ENCODE data around the gene NADK2. TPM values are rescaled to one million over a fixed set of nuclear protein-coding genes. Genes with fewer than 3 reads are reported as not detected.

The NADK2 gene
- total RNA-seq, 4 donors from 2014 or later = 44.6 to 74.8 (median 59.5) TPM

GRCh38 chr5:36279054-36279698, 37.5 kb upstream of the NADK2 start:
- intact Hi-C loops (cut with DNase I) = no loop called here
- H3K27ac ChIP-seq (replicated peaks in 1 of 4) = no peak overlapping the region

GRCh38 chr5:36277521-36278176, 35.9 kb upstream of the NADK2 start:
- intact Hi-C loops (cut with DNase I) = no loop called here
- H3K27me3 ChIP-seq = no peaks in the 10 kb centered on the region
- no peak overlapping the region for H3K27ac ChIP-seq (replicated peaks in 1 of 4)
- H3K4me1 ChIP-seq = peaks cover 0 to 24% (median 9%) of the 10 kb centered on the region in 4 donors
- DNase-seq (ENCODE audit: extremely low spot score) = no peak
- H3K4me3 ChIP-seq = no peak overlapping the region
- no peaks in the 10 kb centered on the region for H3K9me3 ChIP-seq
- no peak for TF ChIP-seq POLR2A (IDR thresholded peaks at IDR 0.05; ENCODE audit: low read depth)
- no peak for TF ChIP-seq CTCF (IDR thresholded peaks at IDR 0.05)
- no peak for TF ChIP-seq EP300 (IDR thresholded peaks at IDR 0.05)
- TF ChIP-seq POLR2AphosphoS5 (IDR thresholded peaks at IDR 0.05) = no peak
- H3K36me3 ChIP-seq = no peaks in the 10 kb centered on the region
- 69% methylated on average over 5 of the region's 5 CpGs for WGBS

More at GRCh38 chr5:36279054-36279698, 37.5 kb upstream of the NADK2 start:
- Histone ChIP-seq H3K4me3 (no peak overlapping the region), H3K9me3 (no peaks in the 10 kb centered on the region), H3K4me1 (peaks cover 0 to 18% (median 7%) of the 10 kb centered on the region in 4 donors), H3K27me3 (no peaks in the 10 kb centered on the region), H3K36me3 (no peaks in the 10 kb centered on the region)
- no peak for TF ChIP-seq POLR2A (IDR thresholded peaks at IDR 0.05; ENCODE audit: low read depth)
- TF ChIP-seq EP300 (IDR thresholded peaks at IDR 0.05) = no peak
- no peak for TF ChIP-seq POLR2AphosphoS5 (IDR thresholded peaks at IDR 0.05)
- TF ChIP-seq CTCF (IDR thresholded peaks at IDR 0.05) = no peak
- 53% methylated on average over 3 of the region's 3 CpGs for WGBS
- no peak for DNase-seq (ENCODE audit: extremely low spot score)

GRCh38 chr5:36276864-36277263, 35.1 kb upstream of the NADK2 start:
- no peak for DNase-seq (ENCODE audit: extremely low spot score)
- no peak overlapping the region for H3K4me3 ChIP-seq
- no peaks in the 10 kb centered on the region for H3K27me3 ChIP-seq
- intact Hi-C loops (cut with DNase I) = no loop called here
- no peaks in the 10 kb centered on the region for H3K9me3 ChIP-seq
- no peak for TF ChIP-seq POLR2AphosphoS5 (IDR thresholded peaks at IDR 0.05)
- H3K4me1 ChIP-seq = peaks cover 0 to 23% (median 9%) of the 10 kb centered on the region in 4 donors
- H3K36me3 ChIP-seq = no peaks in the 10 kb centered on the region
- H3K27ac ChIP-seq (replicated peaks in 1 of 4) = no peak overlapping the region

GRCh38 chr5:36273809-36274526, 32.2 kb upstream of the NADK2 start:
- no peak for DNase-seq (ENCODE audit: extremely low spot score)
- 70% methylated on average over 6 of the region's 6 CpGs for WGBS
- H3K4me3 ChIP-seq = no peak overlapping the region
- H3K9me3 ChIP-seq = no peaks in the 10 kb centered on the region
- H3K27me3 ChIP-seq = no peaks in the 10 kb centered on the region
- H3K27ac ChIP-seq (replicated peaks in 1 of 4) = no peak overlapping the region
- H3K4me1 ChIP-seq = peaks cover 0 to 16% (median 6%) of the 10 kb centered on the region in 4 donors
- H3K36me3 ChIP-seq = no peaks in the 10 kb centered on the region
- TF ChIP-seq EP300 (IDR thresholded peaks at IDR 0.05) (no peak), POLR2A (IDR thresholded peaks at IDR 0.05; ENCODE audit: low read depth) (no peak), POLR2AphosphoS5 (IDR thresholded peaks at IDR 0.05) (no peak), CTCF (IDR thresholded peaks at IDR 0.05) (no peak)
- intact Hi-C loops (cut with DNase I) = no loop called here

GRCh38 chr5:36272136-36272690, 30.5 kb upstream of the NADK2 start:
- no peaks in the 10 kb centered on the region for H3K9me3 ChIP-seq
- WGBS = 88% methylated on average over 2 of the region's 2 CpGs
- intact Hi-C loops (cut with DNase I) = no loop called here

More at GRCh38 chr5:36272136-36272690, 30.5 kb upstream of the NADK2 start:
- Histone ChIP-seq H3K27me3 (no peaks in the 10 kb centered on the region), H3K36me3 (no peaks in the 10 kb centered on the region), H3K27ac (replicated peaks in 1 of 4) (no peak overlapping the region), H3K4me1 (peaks cover 0 to 16% (median 2%) of the 10 kb centered on the region in 4 donors), H3K4me3 (no peak overlapping the region)
- no peak for TF ChIP-seq EP300 (IDR thresholded peaks at IDR 0.05)
- no peak for TF ChIP-seq POLR2AphosphoS5 (IDR thresholded peaks at IDR 0.05)
- no peak for TF ChIP-seq POLR2A (IDR thresholded peaks at IDR 0.05; ENCODE audit: low read depth)
- no peak for TF ChIP-seq CTCF (IDR thresholded peaks at IDR 0.05)
- DNase-seq (ENCODE audit: extremely low spot score) = no peak
